Gastroesophageal sphincter (tissue), 4 donors: Measurements from ENCODE around the gene WNT7B. TPM values are rescaled to one million over a fixed set of nuclear protein-coding genes. Genes with fewer than 3 reads are reported as not detected.

Experiments used
- ATAC-seq: fragments of 150-250 bp; one replicate; pipeline ENCODE4 v1.9.1; 2016; ENCODE audit warnings: mild to moderate bottlenecking, moderate library complexity
- H3K27ac ChIP-seq, 4 donors: fragments of 200-600 bp; sonication (generic) in 3 of 4; 1 replicate in 3 of 4; 2 replicates in 1 of 4; pipeline ENCODE4 v1.5.1; 2016 to 2019
- H3K27me3 ChIP-seq: fragments of 200-600 bp; sonication (generic); one replicate; pipeline ENCODE4 v1.5.1; 2019
- H3K36me3 ChIP-seq, 2 donors: fragments of 200-600 bp; sonication (generic); one replicate each; pipeline ENCODE4 v1.5.1; 2019; ENCODE audit warnings: control low read depth in 1 of 2
- H3K4me1 ChIP-seq, 3 donors: fragments of 200-600 bp; sonication (generic); 1 replicate in 2 of 3; 2 replicates in 1 of 3; pipeline ENCODE4 v1.5.1; 2016 to 2019; ENCODE audit warnings: control low read depth in 2 of 3
- H3K4me3 ChIP-seq, 2 donors: fragments of 200-600 bp; sonication (generic); one replicate each; pipeline ENCODE4 v1.5.1; 2019; ENCODE audit warnings: mild to moderate bottlenecking in 1 of 2, moderate library complexity in 1 of 2
- H3K9me3 ChIP-seq, 3 donors: fragments of 200-600 bp; sonication (generic); one replicate each; pipeline ENCODE4 v1.5.1; 2017 to 2019; ENCODE audit warnings: control low read depth in 2 of 3
- CTCF ChIP-seq, 4 experiments: fragments of 200-600 bp in 2 of 4; fragments of 450-650 bp in 2 of 4; sonication (generic) in 1 of 4; IDR thresholded peaks; one replicate each; pipeline ENCODE4 v1.5.1; 2017 to 2019; ENCODE audit warnings: antibody characterized with exemption in 4 of 4, mild to moderate bottlenecking in 2 of 4, moderate library complexity in 2 of 4
- EP300 ChIP-seq: sonication (generic); formaldehyde crosslinking; IDR thresholded peaks from one replicate; pipeline ENCODE4 v1.6.1; 2017; ENCODE audit warnings: antibody characterized with exemption, mild to moderate bottlenecking
- POLR2A ChIP-seq, 2 donors: fragments of 450-650 bp; IDR thresholded peaks; one replicate each; pipeline ENCODE4 v1.6.1; 2017; ENCODE audit warnings: antibody characterized with exemption in 2 of 2, mild to moderate bottlenecking in 2 of 2, moderate library complexity in 1 of 2
- POLR2AphosphoS5 ChIP-seq: sonication (generic); formaldehyde crosslinking; IDR thresholded peaks from one replicate; pipeline ENCODE4 v1.6.1; 2017; ENCODE audit warnings: antibody characterized with exemption
- WGBS, 2 donors: methylation state at CpG; one replicate each; pipeline ENCODE4 v1.1.5; 2018; ENCODE audit warnings: low coverage in 1 of 2; 5-methylcytosine and 5-hydroxymethylcytosine counted together
- total RNA-seq, 4 donors: library from RNA; depleted of rRNA; stranded (reverse); fragments of >200 nt; gene quantifications; one replicate each; pipeline ENCODE4 v1.1.0, GENCODE V29; 2016

Gene WNT7B
- total RNA-seq, 4 donors from 2014 or later: 1.2 TPM; not detected in 3

DNA sequence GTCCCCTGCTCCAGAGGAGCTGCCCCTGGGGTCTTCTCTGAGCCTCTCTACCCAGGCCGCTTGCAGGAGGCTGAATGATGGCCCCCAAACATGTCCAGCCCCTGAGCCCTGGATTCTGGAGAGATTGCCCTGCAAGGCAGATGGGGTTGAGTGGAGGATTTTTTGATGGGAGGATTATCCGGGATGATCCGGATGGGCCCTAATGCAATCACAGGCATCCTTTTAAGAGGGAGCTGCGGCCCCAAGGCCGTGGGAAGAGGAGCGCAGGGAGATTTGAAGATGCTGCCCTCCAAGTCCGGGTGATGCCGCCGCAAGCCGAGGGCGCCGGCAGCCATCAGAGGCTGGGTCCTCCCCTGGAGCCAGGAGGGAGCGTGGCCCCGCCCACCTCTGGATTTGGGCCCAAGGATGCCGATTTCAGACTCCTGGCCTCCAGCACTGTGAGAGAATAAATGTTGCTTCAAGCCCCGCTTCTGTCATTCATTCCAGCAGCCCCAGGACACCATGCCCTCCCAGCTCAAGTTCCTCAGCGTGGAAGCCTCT, 66.0 kb downstream of the WNT7B start:
- Histone ChIP-seq H3K27ac (no peak overlapping the region), H3K4me3 (no peak overlapping the region), H3K9me3 (peaks cover 0 to 9% (median 0%) of the 10 kb centered on the region in 3 donors), H3K27me3 (peaks cover 29% of the 10 kb centered on the region), H3K4me1 (peaks cover 0 to 5% (median 0%) of the 10 kb centered on the region in 3 donors), H3K36me3 (no peaks in the 10 kb centered on the region)
- WGBS, 2 donors: 90 to 100% methylated on average over 1 to 2 of the region's 17 CpGs
- TF ChIP-seq POLR2A (IDR thresholded peaks at IDR 0.05) (no peak), CTCF (IDR thresholded peaks at IDR 0.05) (no peak), EP300 (no peak), POLR2AphosphoS5 (no peak)
- ATAC-seq: no peak

DNA sequence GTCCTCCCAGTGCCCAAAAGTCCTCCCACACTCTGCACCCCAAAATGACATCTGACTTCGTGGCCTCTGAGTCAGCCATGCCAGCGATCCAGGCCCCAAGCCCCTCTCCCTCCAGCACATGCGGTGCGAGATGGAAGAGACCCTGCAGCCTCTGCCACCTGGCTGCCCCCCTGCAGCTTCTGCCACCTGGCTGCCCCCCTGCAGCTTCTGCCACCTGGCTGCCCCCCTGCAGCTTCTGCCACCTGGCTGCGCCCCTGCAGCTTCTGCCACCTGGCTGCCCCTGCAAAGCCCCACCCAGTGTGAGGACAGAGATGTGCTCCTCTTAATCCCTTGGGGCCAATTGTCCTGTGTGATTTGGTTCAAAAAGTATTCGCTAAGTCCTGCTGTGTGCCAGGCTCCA, 68.0 kb downstream of the WNT7B start:
- no CpG with 5 or more reads among the region's 6 CpGs for WGBS, 2 donors
- Histone ChIP-seq H3K36me3 (no peaks in the 10 kb centered on the region), H3K9me3 (no peaks in the 10 kb centered on the region), H3K27ac (no peak overlapping the region), H3K27me3 (peaks cover 42% of the 10 kb centered on the region), H3K4me1 (peaks cover 0 to 8% (median 0%) of the 10 kb centered on the region in 3 donors), H3K4me3 (no peak overlapping the region)
- TF ChIP-seq POLR2A (IDR thresholded peaks at IDR 0.05) (no peak), POLR2AphosphoS5 (no peak), EP300 (no peak), CTCF (IDR thresholded peaks at IDR 0.05) (no peak)
- no peak for ATAC-seq

DNA sequence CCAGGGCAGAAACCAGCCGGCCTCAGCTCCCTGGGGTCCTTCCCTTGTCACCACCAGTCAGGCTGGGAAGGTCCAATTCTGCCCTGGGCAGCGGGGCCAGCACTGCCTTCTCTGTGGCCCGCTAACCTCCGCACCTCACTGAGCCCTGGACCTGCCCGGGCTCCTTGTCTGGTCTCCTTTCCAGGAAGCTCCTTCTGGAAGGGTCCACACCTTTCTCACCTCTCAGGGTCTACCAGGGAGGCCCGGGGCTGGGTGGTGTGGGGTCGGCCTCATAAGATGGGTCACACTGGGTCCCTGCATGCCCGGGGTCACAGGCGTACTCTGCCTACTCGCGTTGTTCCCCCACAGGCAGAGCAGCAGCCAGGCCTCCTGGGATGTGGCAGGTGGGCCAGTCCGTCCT, 69.0 kb downstream of the WNT7B start:
- no peak for TF ChIP-seq POLR2AphosphoS5
- TF ChIP-seq POLR2A (IDR thresholded peaks at IDR 0.05): no peak
- no peak for TF ChIP-seq CTCF (IDR thresholded peaks at IDR 0.05)
- TF ChIP-seq EP300: no peak
- Histone ChIP-seq H3K4me1 (peaks cover 0 to 18% (median 6%) of the 10 kb centered on the region in 3 donors), H3K27me3 (peaks cover 45% of the 10 kb centered on the region), H3K27ac (no peak overlapping the region), H3K9me3 (no peaks in the 10 kb centered on the region), H3K4me3 (no peak overlapping the region), H3K36me3 (no peaks in the 10 kb centered on the region)
- ATAC-seq: no peak
- WGBS, 2 donors: no CpG with 5 or more reads among the region's 12 CpGs

- peaks cover 46% of the 10 kb centered on the region for H3K27me3 ChIP-seq
- no peaks in the 10 kb centered on the region for H3K36me3 ChIP-seq
- no peak for TF ChIP-seq EP300
- no peak for TF ChIP-seq POLR2A (IDR thresholded peaks at IDR 0.05)
- TF ChIP-seq CTCF (IDR thresholded peaks at IDR 0.05): no peak
- no peak for TF ChIP-seq POLR2AphosphoS5
- WGBS, 2 donors: 74 to 89% methylated on average over 11 to 14 of the region's 15 CpGs
- H3K27ac ChIP-seq: no peak overlapping the region
- no peaks in the 10 kb centered on the region for H3K9me3 ChIP-seq
- H3K4me3 ChIP-seq: no peak overlapping the region
- ATAC-seq: no peak
- H3K4me1 ChIP-seq: peaks cover 0 to 21% (median 6%) of the 10 kb centered on the region in 3 donors
Observed at GRCh38 chr22:45907378-45907777, 69.6 kb downstream of the WNT7B start.

DNA sequence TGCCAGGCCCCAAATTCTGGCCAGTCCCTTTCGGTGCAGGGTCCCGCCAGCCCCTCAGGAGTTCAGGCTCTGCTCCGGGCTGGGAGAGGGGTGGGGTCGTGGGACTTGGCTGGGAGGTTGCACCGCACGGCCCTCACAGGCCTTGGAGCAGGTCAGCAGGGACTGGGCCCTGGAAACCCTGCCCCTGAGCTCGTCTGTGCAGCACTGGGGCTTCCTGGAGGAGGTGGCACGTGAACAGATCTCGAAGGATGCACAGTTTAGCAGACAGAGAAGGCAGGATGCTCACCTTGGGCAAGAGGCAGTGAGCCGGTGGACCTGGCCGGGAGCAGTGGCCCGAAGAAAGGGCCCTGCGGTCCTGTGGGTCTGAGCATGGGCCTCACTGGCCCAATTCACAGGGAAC, 70.0 kb downstream of the WNT7B start:
- no peak for TF ChIP-seq EP300
- no peak for TF ChIP-seq CTCF (IDR thresholded peaks at IDR 0.05)
- no peak for TF ChIP-seq POLR2AphosphoS5
- no peak for TF ChIP-seq POLR2A (IDR thresholded peaks at IDR 0.05)
- no peaks in the 10 kb centered on the region for H3K9me3 ChIP-seq
- no peak overlapping the region for H3K4me3 ChIP-seq
- H3K27ac ChIP-seq: no peak overlapping the region
- no peak for ATAC-seq
- H3K36me3 ChIP-seq: no peaks in the 10 kb centered on the region
- H3K4me1 ChIP-seq: peaks cover 0 to 21% (median 6%) of the 10 kb centered on the region in 3 donors
- H3K27me3 ChIP-seq: peaks cover 50% of the 10 kb centered on the region
- 80 to 92% methylated on average over 1 to 4 of the region's 13 CpGs for WGBS, 2 donors
